Measurements from ENCODE around the gene RBBP5.
A peak's percentile ranks its signal among the peaks of the same experiment; 100 is the strongest.

Gene RBBP5

DNA sequence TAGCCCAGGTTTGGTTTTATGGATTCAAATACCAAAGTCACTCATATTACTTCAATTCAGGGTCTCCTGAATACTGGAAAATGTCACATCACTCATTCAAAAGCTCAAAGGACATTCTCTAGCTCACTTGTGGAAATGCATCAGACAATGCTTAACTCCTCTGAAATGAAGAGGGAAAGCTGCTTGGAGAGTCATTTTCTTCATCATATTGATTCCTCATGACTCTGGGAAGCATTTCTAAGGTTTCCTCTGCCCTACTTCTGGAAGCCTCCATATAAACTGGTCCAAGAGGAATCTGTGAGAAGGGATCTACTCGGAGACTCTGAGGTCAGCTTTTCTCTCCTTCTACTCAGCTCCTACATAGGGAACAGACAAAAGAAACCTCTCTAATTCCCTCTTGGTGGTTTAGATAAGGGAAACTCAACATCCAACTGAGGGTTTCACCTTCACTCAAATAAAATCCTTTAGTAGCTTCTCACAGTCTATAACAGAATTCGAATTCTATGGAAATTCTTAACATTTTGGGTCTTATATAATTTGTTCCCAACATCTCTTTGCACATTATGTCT, 36.4 kb upstream of the RBBP5 start:
- TF ChIP-seq TAF1 (IDR thresholded peaks at IDR 0.05; ENCODE audit: low read depth) (no peak), ZBTB7A (IDR thresholded peaks at IDR 0.05; ENCODE audit: low read depth) (no peak), EP300 (IDR thresholded peaks at IDR 0.05; ENCODE audit: borderline replicate concordance) (no peak), RAD21 (IDR thresholded peaks at IDR 0.05; ENCODE audit: low read depth) (no peak), CEBPB (IDR thresholded peaks at IDR 0.05) (no peak), TEAD4 (IDR thresholded peaks at IDR 0.05) (no peak)
- TF ChIP-seq, protein P1, sequence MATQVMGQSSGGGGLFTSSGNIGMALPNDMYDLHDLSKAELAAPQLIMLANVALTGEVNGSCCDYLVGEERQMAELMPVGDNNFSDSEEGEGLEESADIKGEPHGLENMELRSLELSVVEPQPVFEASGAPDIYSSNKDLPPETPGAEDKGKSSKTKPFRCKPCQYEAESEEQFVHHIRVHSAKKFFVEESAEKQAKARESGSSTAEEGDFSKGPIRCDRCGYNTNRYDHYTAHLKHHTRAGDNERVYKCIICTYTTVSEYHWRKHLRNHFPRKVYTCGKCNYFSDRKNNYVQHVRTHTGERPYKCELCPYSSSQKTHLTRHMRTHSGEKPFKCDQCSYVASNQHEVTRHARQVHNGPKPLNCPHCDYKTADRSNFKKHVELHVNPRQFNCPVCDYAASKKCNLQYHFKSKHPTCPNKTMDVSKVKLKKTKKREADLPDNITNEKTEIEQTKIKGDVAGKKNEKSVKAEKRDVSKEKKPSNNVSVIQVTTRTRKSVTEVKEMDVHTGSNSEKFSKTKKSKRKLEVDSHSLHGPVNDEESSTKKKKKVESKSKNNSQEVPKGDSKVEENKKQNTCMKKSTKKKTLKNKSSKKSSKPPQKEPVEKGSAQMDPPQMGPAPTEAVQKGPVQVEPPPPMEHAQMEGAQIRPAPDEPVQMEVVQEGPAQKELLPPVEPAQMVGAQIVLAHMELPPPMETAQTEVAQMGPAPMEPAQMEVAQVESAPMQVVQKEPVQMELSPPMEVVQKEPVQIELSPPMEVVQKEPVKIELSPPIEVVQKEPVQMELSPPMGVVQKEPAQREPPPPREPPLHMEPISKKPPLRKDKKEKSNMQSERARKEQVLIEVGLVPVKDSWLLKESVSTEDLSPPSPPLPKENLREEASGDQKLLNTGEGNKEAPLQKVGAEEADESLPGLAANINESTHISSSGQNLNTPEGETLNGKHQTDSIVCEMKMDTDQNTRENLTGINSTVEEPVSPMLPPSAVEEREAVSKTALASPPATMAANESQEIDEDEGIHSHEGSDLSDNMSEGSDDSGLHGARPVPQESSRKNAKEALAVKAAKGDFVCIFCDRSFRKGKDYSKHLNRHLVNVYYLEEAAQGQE (IDR thresholded peaks at IDR 0.05; ENCODE audit: low read depth) = no peak
- TF ChIP-seq, protein P2, sequence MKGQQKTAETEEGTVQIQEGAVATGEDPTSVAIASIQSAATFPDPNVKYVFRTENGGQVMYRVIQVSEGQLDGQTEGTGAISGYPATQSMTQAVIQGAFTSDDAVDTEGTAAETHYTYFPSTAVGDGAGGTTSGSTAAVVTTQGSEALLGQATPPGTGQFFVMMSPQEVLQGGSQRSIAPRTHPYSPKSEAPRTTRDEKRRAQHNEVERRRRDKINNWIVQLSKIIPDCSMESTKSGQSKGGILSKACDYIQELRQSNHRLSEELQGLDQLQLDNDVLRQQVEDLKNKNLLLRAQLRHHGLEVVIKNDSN (IDR thresholded peaks at IDR 0.05) = no peak

DNA sequence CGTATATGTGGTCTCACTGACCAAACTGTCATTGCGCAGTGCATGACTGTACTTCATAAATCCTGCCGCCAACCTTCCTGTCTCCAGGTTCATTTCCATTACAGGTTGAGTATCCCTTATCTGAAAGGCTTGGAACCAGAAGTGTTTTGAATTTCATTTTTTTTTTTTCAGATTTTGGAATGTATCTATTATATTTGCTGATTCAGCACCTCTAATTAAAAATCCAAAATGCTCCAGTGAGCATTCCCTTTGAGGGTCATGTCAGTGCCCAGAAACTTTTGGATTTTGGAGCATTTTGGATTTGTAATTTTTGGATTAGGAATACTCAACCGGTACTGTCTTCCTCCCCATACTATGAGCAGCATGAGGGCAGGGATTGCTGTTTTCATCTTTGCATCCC, 30.7 kb upstream of the RBBP5 start:
- TF ChIP-seq CREB1 (IDR thresholded peaks at IDR 0.05; ENCODE audit: low read depth) = no peak

DNA sequence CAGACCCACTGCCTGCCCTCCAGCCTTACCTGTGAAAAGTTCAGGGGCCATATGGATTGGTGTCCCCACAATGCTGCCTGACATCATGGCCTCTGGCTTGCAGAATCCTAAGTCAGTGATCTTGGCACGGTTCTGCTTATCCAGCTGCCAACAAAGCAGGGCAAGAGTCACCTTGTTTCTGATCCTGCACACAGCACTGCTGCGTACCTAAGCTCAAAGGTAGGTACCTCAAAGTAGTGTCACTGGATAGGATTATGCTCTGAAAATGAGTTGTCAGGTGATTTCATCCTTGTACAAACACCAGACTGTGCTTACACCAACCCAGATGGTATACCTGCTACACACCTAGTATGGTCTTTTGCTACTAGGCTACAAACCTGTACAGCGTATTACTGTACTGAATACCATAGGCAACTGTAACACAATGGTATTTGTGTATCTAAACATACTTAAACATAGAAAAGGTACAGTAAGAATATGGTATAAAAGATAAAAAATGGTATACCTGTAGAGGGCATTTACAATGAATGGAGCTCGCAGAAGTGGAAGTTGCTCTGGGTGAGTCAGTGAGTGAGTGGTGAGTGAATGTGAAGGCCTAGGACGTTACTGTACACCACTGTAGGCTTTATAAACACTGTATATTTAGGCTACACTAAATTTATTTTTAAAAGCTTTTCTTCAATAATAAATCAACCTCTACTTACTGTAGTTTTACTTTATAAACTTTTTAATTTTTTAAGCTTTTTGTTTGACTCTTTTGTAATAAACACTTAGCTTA, 29.1 kb upstream of the RBBP5 start:
- TF ChIP-seq FOXM1 (IDR thresholded peaks at IDR 0.05; ENCODE audit: borderline replicate concordance, low read depth) (no peak), TAF1 (IDR thresholded peaks at IDR 0.05; ENCODE audit: low read depth) (no peak), ZBTB7A (IDR thresholded peaks at IDR 0.05; ENCODE audit: low read depth) (no peak)

DNA sequence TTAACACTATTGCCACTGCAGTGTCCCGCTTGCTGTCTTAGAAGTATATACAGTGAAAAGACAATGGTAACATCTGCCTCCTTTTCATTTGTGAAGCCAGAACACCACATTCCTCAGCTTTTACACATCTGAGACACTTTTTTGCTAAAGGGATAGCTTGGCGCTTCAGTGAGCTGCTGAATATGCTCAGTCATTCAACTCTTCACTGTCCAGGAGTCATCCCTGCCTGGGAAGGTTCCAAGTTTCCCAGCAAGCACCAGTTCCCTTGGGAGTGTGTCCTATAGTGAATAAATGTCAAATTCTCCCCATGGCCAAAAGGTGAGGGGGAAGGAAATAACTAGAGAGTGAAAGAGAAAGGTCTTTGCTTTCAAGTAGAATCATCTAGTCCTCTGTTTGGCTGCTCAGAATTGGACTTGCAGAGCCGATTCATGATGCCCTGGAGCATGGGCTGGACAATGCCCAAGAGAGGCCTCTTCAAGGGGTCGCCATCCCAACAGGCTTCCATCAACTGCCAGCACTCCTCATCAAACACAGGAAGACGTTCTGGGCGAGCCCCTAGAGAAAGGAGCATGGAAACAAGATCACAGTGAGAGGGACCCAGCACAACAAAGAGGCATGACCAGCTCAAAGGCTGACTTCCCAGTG, 25.5 kb upstream of the RBBP5 start:
- TF ChIP-seq RAD21 (IDR thresholded peaks at IDR 0.05; ENCODE audit: low read depth) (no peak), FOXM1 (IDR thresholded peaks at IDR 0.05; ENCODE audit: borderline replicate concordance, low read depth) (no peak), NFIC (IDR thresholded peaks at IDR 0.05) (no peak), CREB1 (IDR thresholded peaks at IDR 0.05; ENCODE audit: low read depth) (no peak), TAF1 (IDR thresholded peaks at IDR 0.05; ENCODE audit: low read depth) (no peak), CEBPB (IDR thresholded peaks at IDR 0.05) (no peak), TCF12 (IDR thresholded peaks at IDR 0.05; ENCODE audit: low read depth) (no peak), TEAD4 (IDR thresholded peaks at IDR 0.05) (no peak), EGR1 (IDR thresholded peaks at IDR 0.05) (no peak), ZBTB7A (IDR thresholded peaks at IDR 0.05; ENCODE audit: low read depth) (no peak), YY1 (IDR thresholded peaks at IDR 0.05; ENCODE audit: low read depth) (no peak), EP300 (IDR thresholded peaks at IDR 0.05; ENCODE audit: borderline replicate concordance) (no peak)
- TF ChIP-seq, protein P2 (IDR thresholded peaks at IDR 0.05) = no peak
- TF ChIP-seq, protein P1 (IDR thresholded peaks at IDR 0.05; ENCODE audit: low read depth) = no peak
- TF ChIP-seq, protein P3, sequence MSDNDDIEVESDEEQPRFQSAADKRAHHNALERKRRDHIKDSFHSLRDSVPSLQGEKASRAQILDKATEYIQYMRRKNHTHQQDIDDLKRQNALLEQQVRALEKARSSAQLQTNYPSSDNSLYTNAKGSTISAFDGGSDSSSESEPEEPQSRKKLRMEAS (IDR thresholded peaks at IDR 0.05) = no peak

DNA sequence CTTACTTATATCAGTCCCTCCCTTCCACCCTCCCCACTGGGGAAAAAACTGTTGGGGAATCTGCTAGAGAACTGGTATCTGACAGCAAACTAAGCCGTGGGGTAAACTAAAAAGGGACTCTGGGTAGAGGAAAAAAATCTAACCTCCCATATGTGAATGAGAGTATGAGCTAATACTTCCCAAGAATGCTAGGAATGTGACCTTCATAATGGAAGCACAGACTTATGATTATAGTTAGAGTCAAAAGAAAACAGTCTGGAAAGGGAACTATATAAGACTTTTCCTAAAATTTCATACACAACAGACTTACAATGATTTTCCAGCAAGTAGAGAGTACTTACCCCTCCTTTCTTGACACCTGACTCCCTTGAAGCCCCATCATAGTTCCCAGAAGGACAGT, 23.0 kb upstream of the RBBP5 start:
- TF ChIP-seq NFIC (IDR thresholded peaks at IDR 0.05) = no peak
- no peak for TF ChIP-seq EGR1 (IDR thresholded peaks at IDR 0.05)
- TF ChIP-seq CEBPB (IDR thresholded peaks at IDR 0.05) = 0 out of 2 replicates have a peak, but pooled peaks have one; percentile 7
- peak; percentile 96 for TF ChIP-seq TEAD4 (IDR thresholded peaks at IDR 0.05)

DNA sequence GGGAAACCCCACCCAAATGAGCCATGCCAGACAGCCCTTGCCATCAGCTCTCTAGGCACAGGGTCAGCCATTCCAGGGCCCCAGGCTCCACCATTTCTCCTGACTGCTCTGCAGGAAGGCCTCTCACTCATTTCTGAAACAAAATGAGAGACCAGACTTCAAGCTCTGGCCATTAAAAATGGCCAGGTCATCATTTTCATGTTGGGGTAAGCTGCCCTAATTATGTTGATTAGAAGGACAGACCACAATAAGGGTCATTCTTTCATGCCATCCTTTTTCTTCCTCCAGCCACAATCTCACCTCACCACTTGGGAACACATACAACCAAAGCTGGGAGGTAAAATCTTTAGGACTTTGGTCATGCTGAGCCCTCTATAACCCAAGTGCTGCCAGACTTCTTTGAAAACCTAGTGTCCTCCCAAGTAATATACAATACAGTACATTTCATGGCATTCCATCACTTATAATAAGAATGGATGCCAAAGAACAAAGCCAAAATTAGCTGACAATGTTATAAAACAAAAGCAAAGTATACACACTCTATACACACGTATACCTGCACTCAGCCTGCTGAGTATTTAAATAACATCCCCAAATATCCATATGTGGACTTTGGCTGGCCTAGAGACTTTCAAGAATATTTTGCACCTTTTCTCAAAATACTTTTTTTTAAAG, 22.4 kb upstream of the RBBP5 start:
- TF ChIP-seq EP300 (IDR thresholded peaks at IDR 0.05; ENCODE audit: borderline replicate concordance) = no peak
- TF ChIP-seq, protein P2 (IDR thresholded peaks at IDR 0.05) = no peak
- no peak for TF ChIP-seq TAF1 (IDR thresholded peaks at IDR 0.05; ENCODE audit: low read depth)
- no peak for TF ChIP-seq NFIC (IDR thresholded peaks at IDR 0.05)
- TF ChIP-seq TEAD4 (IDR thresholded peaks at IDR 0.05) = no peak
- TF ChIP-seq, protein P3 (IDR thresholded peaks at IDR 0.05) = no peak
- TF ChIP-seq, protein P1 (IDR thresholded peaks at IDR 0.05; ENCODE audit: low read depth) = no peak
- no peak for TF ChIP-seq EGR1 (IDR thresholded peaks at IDR 0.05)
- TF ChIP-seq FOXM1 (IDR thresholded peaks at IDR 0.05; ENCODE audit: borderline replicate concordance, low read depth) = no peak
- TF ChIP-seq RAD21 (IDR thresholded peaks at IDR 0.05; ENCODE audit: low read depth) = no peak
- no peak for TF ChIP-seq CREB1 (IDR thresholded peaks at IDR 0.05; ENCODE audit: low read depth)
